HG02798 (cell line): ENCODE measurements around the gene SDK1.

Experiments
- ATAC-seq: cut with Tn5 transposase; IDR thresholded peaks from one replicate; pipeline ENCODE4 v1.9.1; 2021; ENCODE audit warnings: mild to moderate bottlenecking; ENCODE audit not compliant: unreplicated experiment, poor library complexity

SDK1 gene

DNA sequence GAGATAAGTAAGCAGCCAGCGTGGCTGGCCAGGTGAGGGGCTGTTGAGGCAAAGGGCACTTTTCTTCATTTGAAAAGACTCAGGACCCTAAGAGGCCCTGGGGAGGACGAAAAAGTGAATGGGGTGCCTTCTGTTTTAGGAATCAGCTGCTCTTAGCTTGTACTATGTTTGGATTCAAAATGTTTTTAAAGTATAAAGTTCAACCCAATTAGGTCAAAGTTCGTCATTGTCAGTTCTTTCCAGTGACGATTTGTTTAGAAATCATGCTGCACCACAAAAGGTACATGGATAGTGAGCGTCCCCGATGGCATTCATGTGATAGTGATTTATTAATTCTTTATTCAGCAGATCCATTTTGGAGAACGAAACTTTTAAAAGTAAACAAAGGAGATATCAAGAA lies 338.2 kb downstream of the SDK1 start:
- ATAC-seq = no peak

DNA sequence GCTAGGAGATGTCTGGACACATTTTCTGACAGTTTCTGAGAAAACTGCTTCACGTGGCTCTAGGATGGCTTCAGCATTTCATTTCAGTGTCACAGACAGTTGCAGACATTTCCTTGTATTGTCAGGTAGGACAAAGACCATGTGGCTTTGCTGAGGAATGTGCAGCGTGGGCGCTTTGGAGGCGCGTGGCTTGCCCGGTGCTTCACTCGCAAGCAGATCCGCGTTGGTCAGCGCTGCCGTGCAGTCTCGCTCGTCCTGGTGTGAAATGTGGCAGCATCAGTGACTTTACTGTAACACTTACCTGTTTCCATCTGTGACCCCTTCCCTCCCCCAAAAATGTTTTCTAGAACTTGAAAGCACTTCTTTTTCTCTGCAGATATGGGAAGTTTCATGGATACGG lies 340.5 kb downstream of the SDK1 start:
- no peak for ATAC-seq

DNA sequence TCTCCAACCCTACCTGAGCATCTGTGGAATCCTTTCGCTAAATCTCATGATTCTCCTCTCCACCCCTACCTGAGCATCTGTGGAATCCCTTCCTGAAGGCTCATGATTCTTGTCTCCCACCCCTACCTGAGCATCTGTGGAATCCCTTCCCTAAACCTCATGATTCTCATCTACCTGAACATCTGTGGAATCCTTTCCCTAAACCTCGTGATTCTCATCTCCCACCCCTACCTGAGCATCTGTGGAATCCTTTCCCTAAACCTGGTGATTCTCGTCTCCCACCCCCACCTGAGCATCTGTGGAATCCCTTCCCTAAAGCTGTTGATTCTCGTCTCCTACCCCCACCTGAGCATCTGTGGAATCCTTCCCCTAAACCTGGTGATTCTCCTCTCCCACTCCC lies 342.0 kb downstream of the SDK1 start:
- no peak for ATAC-seq

- ATAC-seq = no peak
Measured at GRCh38 chr7:3648276-3648675, 347.2 kb downstream of the SDK1 start.

DNA sequence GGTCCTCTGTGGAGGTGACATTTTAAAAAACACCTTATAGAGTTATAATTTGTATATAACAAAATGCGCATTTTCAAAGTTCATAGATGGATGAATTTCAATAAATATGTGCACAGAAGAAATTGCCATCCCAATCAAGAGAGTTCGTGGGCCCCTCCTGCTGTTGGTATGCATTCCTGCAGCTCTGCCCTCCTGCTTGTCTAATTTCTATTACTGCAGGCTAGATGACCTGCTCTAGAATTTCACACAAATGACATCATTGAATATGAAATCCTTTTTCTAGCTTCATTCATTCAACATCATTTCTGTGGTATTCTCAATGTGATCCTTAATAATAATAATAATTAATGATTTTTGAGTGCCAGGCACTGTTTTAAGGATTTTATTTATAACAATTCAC lies 348.2 kb downstream of the SDK1 start:
- no peak for ATAC-seq

DNA sequence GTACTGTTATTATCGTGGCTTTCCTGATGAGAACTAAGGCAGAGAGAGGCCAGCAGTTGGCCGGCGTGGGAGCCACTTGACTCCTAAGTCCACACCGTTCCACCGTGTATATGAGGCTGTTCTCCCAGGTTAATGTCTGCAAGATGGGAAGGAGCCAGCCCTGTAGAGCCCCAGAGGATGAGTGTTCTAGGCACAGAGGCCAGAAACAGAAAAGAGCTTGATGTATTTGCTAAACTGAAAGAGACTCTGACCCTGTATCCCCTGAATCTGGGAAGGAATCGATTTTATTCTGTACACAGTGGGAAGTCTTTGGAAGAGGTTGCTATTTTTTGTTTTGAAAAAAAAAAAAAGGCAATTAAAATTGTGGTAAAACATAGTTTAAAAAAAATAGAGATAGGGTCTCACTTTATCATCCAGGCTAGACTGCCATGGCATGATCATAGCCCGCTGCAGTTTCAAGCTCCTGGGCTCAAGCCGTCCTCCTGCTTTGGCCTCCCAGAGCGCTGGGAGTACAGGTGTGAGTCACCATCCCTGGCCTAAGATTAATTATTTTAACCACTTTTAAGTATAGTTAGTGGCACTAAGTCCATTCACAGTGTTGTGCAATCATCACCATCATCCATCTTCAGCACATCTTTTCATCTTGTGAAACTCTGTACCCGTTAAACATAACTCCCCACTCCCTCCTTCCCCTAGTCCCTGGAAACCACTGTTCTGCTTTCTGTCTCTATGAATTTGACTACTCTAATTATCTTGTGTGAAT lies 348.8 kb downstream of the SDK1 start:
- ATAC-seq = no peak

DNA sequence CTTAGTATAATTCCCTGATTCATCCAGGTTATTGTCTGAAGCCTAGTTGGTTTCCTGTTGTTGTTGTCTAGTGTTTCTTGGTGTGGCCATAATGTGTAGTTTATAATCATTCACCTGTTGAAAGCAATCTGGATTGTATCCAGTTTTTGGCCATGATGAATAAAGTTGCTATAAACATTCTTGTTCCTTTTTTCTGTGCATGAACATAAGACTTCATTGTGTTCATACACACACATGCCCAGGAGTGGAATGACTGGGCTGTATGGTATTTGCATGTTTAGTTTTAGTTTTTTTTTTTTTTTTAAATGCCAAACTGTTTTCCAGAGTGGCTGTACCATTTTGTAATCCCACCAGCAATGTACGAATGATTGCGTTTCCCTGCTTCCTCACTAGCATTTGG lies 349.8 kb downstream of the SDK1 start:
- ATAC-seq = no peak

DNA sequence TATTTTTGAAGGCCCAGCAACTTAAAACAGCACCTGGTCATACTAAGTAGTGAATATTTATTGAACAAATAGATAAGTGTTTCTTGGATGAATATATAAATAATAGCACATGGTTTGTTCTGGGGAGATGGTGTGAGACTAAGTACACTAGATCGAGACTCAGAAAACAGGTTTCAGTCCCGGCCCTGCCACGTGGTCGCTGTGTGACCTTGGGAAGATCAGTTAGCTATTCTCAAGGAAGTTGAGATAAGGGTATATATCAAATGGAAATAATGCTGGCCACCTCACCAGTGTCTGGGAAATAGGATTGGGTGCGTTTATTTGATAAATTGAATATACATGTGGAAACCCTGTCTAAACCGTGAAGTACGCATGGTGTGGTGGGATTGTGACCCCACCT lies 354.6 kb downstream of the SDK1 start:
- no peak for ATAC-seq

DNA sequence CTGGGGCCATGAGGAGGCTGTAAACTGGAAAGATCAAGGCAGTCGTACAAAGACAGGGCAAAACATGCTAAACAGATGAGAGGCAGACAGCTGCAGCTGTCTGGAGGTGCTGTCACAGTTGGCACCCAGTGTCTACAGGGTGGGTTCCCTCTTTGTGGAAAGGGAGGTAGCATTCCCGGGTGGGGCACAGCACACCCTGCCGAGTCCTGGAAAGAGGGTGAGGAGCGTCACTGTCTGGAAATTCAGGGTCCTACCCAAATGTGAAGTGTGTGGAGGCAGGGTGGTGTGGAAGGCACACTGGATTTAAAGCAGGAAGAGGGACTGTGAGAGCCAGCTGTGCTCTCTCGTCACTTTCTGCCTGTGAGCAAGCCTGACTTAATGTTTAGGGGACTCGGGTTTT lies 356.2 kb downstream of the SDK1 start:
- no peak for ATAC-seq

DNA sequence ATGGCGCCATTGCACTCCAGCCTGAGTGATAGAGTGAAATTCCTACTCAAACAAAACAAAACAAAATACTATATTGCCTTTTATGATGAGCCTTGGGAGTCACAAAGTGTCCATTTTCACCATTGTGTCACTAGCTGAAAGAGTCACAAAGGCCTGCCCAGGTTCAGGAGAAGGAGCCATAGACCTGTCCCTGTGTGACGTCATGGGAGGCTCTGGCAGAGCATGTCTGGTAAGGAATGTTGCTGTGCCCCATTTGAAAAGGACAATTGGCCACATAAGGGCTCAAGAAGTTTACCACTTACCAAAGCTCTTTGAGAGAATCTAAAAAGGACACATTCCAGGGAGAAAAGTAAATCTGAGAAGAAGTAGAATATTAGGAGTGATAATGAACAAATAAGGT lies 367.7 kb downstream of the SDK1 start:
- ATAC-seq = no peak

DNA sequence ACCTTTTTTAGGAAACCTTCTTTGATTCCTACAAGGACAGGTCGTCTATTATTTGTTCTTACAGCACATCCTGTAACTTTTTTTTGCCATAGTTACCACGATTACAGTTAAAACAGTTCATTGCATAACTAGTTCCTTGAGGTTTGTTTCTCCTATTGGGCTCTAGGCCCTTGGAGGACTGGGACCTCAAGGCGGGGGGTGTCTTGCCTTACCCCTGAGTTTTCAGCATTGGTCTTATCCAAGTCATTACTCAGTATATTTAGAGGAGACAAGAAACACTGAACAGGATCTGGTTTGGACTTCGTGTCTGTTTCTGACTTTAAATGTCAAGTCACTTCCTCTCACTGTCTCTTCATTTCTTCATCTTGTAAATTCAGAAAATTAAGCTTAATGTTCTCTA lies 369.8 kb downstream of the SDK1 start:
- ATAC-seq = no peak

GRCh38 chr7:3673524-3673923 lies 372.5 kb downstream of the SDK1 start:
- no peak for ATAC-seq

DNA sequence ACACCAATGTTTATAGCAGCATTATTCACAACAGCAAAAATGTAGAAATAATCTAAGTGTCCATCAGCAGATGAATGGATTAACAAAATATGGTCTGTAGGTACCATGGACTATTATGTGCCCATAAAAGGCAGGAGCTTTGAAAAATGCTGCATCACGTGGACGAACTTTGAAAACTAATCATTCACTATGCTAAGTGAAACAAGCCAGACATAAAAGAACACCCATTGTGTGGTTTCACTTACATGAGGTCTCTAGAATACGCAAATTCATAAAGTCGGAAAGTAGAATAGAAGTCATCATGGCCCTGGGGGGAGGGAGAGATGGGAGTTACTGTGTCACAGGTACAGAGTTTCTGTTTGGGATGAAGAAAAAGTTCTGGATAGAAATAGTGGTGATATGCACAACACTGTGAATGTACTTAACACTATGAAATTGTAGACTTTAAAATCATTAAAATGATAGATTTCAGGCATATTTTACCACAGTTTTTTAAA lies 377.3 kb downstream of the SDK1 start:
- ATAC-seq = no peak

DNA sequence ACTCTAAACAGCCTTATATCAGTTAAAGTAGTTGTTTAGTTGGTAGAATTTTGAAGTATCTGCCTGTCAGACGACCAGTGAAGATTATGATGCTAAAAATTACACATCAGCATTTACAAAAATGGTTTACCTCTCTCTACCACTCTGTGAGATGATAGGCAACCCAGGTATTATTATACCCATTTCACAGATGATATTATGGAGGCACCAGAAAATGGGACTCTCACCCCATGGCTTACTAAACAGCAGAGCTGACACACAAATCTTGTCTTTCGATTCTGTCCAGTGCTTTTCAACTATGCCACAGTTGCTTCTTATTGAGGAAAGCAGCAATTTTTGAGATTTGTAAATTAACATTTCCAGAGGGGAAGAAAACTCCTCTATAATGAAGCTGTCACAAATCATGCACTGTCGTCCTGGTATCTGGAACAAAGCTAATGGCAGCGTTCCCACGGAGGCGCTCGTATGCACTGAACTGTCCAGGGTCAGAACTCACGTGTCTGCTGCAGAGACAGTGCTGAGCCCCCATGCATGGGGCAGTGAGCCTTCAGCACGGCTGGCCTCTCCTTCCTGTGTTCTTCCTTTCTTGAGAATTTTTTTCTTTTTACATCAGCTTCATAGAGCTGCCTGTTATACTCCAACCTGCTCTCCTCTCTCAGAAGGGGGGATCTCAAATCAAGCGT lies 381.1 kb downstream of the SDK1 start:
- ATAC-seq = no peak

- no peak for ATAC-seq
Measured at GRCh38 chr7:3683546-3684539, 382.8 kb downstream of the SDK1 start.

DNA sequence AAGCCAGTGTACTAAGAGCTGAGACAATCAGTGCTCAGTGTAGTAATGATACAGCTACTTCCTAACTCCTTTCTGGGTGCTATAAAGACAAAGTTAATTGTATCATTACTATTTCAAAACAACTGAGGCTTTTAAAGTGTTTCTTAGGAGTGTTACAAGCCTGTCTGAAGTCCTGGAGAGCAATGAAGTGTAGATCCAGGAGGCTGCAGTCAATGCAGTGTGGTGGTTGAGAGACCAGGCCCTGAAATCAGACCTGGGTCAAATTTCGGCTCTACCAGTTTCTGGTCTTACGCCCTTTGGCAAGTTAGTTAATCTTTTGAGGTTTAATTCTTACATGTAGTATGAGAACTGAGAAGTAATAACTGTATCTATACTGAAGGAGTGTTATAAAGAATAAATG lies 387.0 kb downstream of the SDK1 start:
- ATAC-seq = no peak

- no peak for ATAC-seq
Measured at GRCh38 chr7:3688842-3689241, 387.8 kb downstream of the SDK1 start.

DNA sequence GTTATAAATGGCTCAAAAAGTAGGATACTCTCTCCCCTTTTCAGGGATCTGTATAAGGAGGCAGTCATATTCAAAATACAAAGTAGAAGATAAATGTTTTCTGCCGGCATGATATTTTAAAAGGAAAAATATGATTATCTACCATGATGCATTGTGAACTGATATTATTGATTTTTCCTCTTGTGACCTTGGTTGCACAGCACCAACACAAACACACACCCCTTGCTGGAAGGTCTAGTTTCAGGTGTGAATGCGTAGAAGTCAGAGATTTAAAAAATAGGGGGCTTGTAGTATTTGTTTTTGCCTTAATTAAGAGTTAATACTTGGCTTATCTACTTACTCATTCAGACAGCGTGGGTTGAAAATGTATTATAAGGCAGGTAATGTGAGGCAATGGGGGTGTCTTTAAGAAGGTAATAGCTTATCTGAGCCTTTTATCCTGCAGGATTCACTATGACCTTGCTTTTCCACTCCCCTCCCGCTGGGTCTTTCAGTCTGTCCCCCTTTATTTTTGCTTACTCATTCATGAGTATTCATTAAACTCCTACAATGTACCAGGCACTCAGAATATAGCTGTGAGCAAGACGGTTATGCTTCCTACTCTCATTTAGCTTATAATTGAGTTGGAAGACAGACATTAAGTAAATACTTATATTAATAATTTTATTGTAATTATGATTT lies 390.6 kb downstream of the SDK1 start:
- no peak for ATAC-seq

- ATAC-seq = no peak
Measured at GRCh38 chr7:3695602-3696001, 394.6 kb downstream of the SDK1 start.

- ATAC-seq = no peak
Measured at GRCh38 chr7:3696113-3696512, 395.1 kb downstream of the SDK1 start.
